Measurements from ENCODE around the gene ACTL8.

The ACTL8 gene

DNA sequence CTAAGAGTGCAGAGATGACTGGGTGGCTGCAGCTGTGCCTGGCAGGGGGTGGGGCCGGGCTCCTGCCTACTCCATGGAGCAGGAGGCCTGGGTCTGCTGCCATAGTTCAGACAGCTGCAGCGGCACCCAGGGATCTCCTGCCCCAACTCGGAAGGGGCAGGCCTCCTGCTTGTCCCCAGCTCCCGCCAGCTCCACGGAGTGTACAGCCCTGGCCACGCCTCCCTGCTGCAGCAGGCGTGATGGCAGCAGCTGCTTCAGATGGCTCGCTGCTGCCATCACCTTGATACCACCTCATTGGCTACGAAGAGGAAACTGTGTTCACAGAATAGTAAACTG lies 35.9 kb downstream of the ACTL8 start:
- Histone ChIP-seq H3K9me2 (replicated peaks; ENCODE audit: control insufficient read depth, low read length) (no peaks in the 10 kb centered on the region), H3K27me3 (ENCODE audit: control insufficient read depth, low read length) (0 out of 2 replicates have a peak, but pooled peaks cover under 1% of the 10 kb centered on the region), H3K9me3 (ENCODE audit: control insufficient read depth, insufficient read depth, low read length) (peaks cover 10% of the 10 kb centered on the region; the same call in 1 of the 2 replicates), H3K4me2 (ENCODE audit: low read length) (no peak overlapping the region), H4K20me1 (ENCODE audit: control insufficient read depth, insufficient read depth, low read depth, low read length) (no peaks in the 10 kb centered on the region), H3K4me3 (ENCODE audit: low read length) (no peak overlapping the region), H3F3A (ENCODE audit: control insufficient read depth, insufficient read depth) (0 out of 2 replicates have a peak, but pooled peaks cover 5% of the 10 kb centered on the region), H3K4me1 (ENCODE audit: control insufficient read depth, low read length) (peaks cover 22% of the 10 kb centered on the region), H3K79me2 (ENCODE audit: control insufficient read depth, low read length) (no peaks in the 10 kb centered on the region), H3K27ac (ENCODE audit: low read depth, low read length) (no peak overlapping the region), H3K36me3 (ENCODE audit: control insufficient read depth, low read length) (no peaks in the 10 kb centered on the region)
- TF ChIP-seq, protein P1, sequence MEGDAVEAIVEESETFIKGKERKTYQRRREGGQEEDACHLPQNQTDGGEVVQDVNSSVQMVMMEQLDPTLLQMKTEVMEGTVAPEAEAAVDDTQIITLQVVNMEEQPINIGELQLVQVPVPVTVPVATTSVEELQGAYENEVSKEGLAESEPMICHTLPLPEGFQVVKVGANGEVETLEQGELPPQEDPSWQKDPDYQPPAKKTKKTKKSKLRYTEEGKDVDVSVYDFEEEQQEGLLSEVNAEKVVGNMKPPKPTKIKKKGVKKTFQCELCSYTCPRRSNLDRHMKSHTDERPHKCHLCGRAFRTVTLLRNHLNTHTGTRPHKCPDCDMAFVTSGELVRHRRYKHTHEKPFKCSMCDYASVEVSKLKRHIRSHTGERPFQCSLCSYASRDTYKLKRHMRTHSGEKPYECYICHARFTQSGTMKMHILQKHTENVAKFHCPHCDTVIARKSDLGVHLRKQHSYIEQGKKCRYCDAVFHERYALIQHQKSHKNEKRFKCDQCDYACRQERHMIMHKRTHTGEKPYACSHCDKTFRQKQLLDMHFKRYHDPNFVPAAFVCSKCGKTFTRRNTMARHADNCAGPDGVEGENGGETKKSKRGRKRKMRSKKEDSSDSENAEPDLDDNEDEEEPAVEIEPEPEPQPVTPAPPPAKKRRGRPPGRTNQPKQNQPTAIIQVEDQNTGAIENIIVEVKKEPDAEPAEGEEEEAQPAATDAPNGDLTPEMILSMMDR (IDR thresholded peaks at IDR 0.05; ENCODE audit: low read depth, low read length, poor library complexity, severe bottlenecking), result no peak
- TF ChIP-seq EZH2phosphoT487 (IDR thresholded peaks at IDR 0.05; ENCODE audit: borderline replicate concordance, low read length), result no peak

DNA sequence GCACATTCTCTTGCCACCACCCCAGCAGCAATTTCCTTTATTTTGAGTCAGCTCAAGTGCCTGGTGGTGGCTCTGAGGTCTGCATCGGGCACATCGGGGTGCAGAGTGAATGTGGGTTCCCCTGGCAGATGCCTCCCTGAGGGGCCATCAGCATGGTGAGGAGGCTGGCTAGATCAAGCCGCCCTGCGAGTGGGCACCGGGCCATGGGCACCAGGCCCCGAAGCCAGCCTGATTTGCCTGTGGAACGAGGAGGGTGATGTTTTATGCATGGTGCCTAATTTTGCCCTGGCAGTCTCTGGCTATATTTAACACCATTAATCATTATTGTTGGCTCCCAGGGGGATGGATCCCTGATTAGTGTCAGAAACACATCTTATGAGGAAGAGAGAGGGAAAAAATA lies 36.3 kb downstream of the ACTL8 start:
- H3K27me3 ChIP-seq (ENCODE audit: control insufficient read depth, low read length), result no peaks in the 10 kb centered on the region
- H3K36me3 ChIP-seq (ENCODE audit: control insufficient read depth, low read length), result no peaks in the 10 kb centered on the region
- no peaks in the 10 kb centered on the region for H4K20me1 ChIP-seq (ENCODE audit: control insufficient read depth, insufficient read depth, low read depth, low read length)
- H3K9me2 ChIP-seq (replicated peaks; ENCODE audit: control insufficient read depth, low read length), result no peaks in the 10 kb centered on the region
- no peak for TF ChIP-seq EZH2phosphoT487 (IDR thresholded peaks at IDR 0.05; ENCODE audit: borderline replicate concordance, low read length)
- TF ChIP-seq, protein P1 (IDR thresholded peaks at IDR 0.05; ENCODE audit: low read depth, low read length, poor library complexity, severe bottlenecking), result no peak
- no peak overlapping the region for H3K4me2 ChIP-seq (ENCODE audit: low read length)
- 0 out of 2 replicates have a peak, but pooled peaks cover 5% of the 10 kb centered on the region for H3F3A ChIP-seq (ENCODE audit: control insufficient read depth, insufficient read depth)
- no peak overlapping the region for H3K4me3 ChIP-seq (ENCODE audit: low read length)
- H3K27ac ChIP-seq (ENCODE audit: low read depth, low read length), result no peak overlapping the region
- peaks cover 26% of the 10 kb centered on the region for H3K4me1 ChIP-seq (ENCODE audit: control insufficient read depth, low read length)
- H3K79me2 ChIP-seq (ENCODE audit: control insufficient read depth, low read length), result no peaks in the 10 kb centered on the region
- H3K9me3 ChIP-seq (ENCODE audit: control insufficient read depth, insufficient read depth, low read length), result peaks cover 10% of the 10 kb centered on the region; the same call in 1 of the 2 replicates

DNA sequence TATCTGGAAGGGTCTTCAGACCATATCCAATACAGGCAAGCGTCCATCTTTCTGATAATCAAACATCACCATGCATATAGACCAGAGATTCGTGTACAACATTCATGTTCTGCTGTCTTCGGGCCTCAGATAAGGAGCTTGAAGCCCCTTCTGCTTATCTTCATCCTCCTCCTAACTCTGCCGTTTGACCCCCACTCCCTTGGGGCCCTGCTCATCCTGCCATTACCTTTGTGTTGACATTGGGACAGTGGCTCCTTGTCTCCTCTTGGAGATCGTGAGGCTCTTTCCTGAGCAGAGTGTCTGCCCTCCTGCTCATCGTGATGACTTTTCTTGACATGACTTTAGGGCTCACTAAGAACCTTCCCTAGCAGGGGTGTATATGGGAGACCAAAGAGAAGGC lies 37.3 kb downstream of the ACTL8 start:
- Histone ChIP-seq H3K27me3 (ENCODE audit: control insufficient read depth, low read length) (no peaks in the 10 kb centered on the region), H3K4me3 (ENCODE audit: low read length) (no peak overlapping the region), H3K9me2 (replicated peaks; ENCODE audit: control insufficient read depth, low read length) (no peaks in the 10 kb centered on the region), H3K27ac (ENCODE audit: low read depth, low read length) (no peak overlapping the region), H3K36me3 (ENCODE audit: control insufficient read depth, low read length) (no peaks in the 10 kb centered on the region), H3K4me2 (ENCODE audit: low read length) (no peak overlapping the region), H3F3A (ENCODE audit: control insufficient read depth, insufficient read depth) (0 out of 2 replicates have a peak, but pooled peaks cover 5% of the 10 kb centered on the region), H3K79me2 (ENCODE audit: control insufficient read depth, low read length) (no peaks in the 10 kb centered on the region), H3K9me3 (ENCODE audit: control insufficient read depth, insufficient read depth, low read length) (peaks cover 10% of the 10 kb centered on the region; the same call in 1 of the 2 replicates), H3K4me1 (ENCODE audit: control insufficient read depth, low read length) (peaks cover 29% of the 10 kb centered on the region), H4K20me1 (ENCODE audit: control insufficient read depth, insufficient read depth, low read depth, low read length) (no peaks in the 10 kb centered on the region)
- no peak for TF ChIP-seq EZH2phosphoT487 (IDR thresholded peaks at IDR 0.05; ENCODE audit: borderline replicate concordance, low read length)
- TF ChIP-seq, protein P1 (IDR thresholded peaks at IDR 0.05; ENCODE audit: low read depth, low read length, poor library complexity, severe bottlenecking), result no peak
